Panc1 (cell line): Measurements from ENCODE around the gene MXRA8. TPM values are rescaled to one million over a fixed set of nuclear protein-coding genes. Genes with fewer than 3 reads are reported as not detected.

Experiments used
- ATAC-seq: fragments of 200-7000 bp; cut with Tn5 transposase; 2 replicates; pipeline ENCODE4 v1.9.1; 2020; ENCODE audit warnings: mild to moderate bottlenecking, moderate library complexity
- BruUV-seq: library from RNA; stranded (reverse); fragments of 400-500 nt; replicated peaks from 2 replicates; lab custom pipeline; 2021; lab: Mats Ljungman, UMichigan
- CTCF ChIA-PET: fragments of 300-600 bp; sonication (Branson Sonifier 250); formaldehyde crosslinking; loops from one replicate; lab custom pipeline; 2022; ENCODE audit warnings: antibody characterized with exemption; lab: Charles Lee
- POLR2A ChIA-PET: fragments of 300-600 bp; sonication (Branson Sonifier 250); formaldehyde crosslinking; loops from one replicate; lab custom pipeline; 2022; ENCODE audit warnings: antibody characterized with exemption; lab: Charles Lee
- DNase-seq: peaks from one replicate; pipeline ENCODE4 v3.0.0-alpha.2; 2010; ENCODE audit warnings: low read depth, low spot score
- H3K27ac ChIP-seq: 2 replicates; pipeline ENCODE4 v1.5.1; 2011; ENCODE audit warnings: mild to moderate bottlenecking, low read length, inconsistent platforms
- H3K27me3 ChIP-seq: fragments of 200-500 bp; sonication (Bioruptor generic); 2 replicates; pipeline ENCODE4 v1.6.0; 2014; ENCODE audit warnings: low read length, inconsistent platforms; ENCODE audit not compliant: control insufficient read depth, insufficient read depth
- H3K36me3 ChIP-seq: fragments of 200-500 bp; sonication (Bioruptor generic); 2 replicates; pipeline ENCODE4 v1.5.1; 2014; ENCODE audit warnings: inconsistent platforms, mild to moderate bottlenecking, low read length, moderate library complexity; ENCODE audit not compliant: control insufficient read depth, insufficient read depth
- H3K4me1 ChIP-seq: 2 replicates; pipeline ENCODE4 v1.5.1; 2011; ENCODE audit warnings: inconsistent platforms, mild to moderate bottlenecking, low read length, moderate library complexity; ENCODE audit not compliant: control insufficient read depth, insufficient read depth
- H3K4me3 ChIP-seq, 2 experiments: 2 replicates each; pipeline ENCODE4 v1.5.1; 2011 to 2012; ENCODE audit warnings: low read depth in 2 of 2, low read length in 2 of 2, mild to moderate bottlenecking in 2 of 2, inconsistent platforms in 1 of 2, moderate library complexity in 1 of 2
- H3K9me3 ChIP-seq: fragments of 200-500 bp; sonication (Bioruptor generic); 2 replicates; pipeline ENCODE4 v1.5.1; 2014; ENCODE audit warnings: low read depth, mild to moderate bottlenecking, inconsistent platforms, low read length, moderate library complexity; ENCODE audit not compliant: control insufficient read depth, insufficient read depth
- POLR2AphosphoS5 ChIP-seq: IDR thresholded peaks from 2 replicates; pipeline ENCODE4 v1.6.1; 2012; ENCODE audit warnings: mild to moderate bottlenecking, low read depth, low read length, moderate library complexity
- SIN3A ChIP-seq: IDR thresholded peaks from 2 replicates; pipeline ENCODE4 v1.6.1; 2012; ENCODE audit warnings: low read depth, mild to moderate bottlenecking, low read length, moderate library complexity, borderline replicate concordance; ENCODE audit not compliant: insufficient read depth
- TCF7L2 ChIP-seq: IDR thresholded peaks from 2 replicates; pipeline ENCODE4 v1.6.1; 2011; ENCODE audit warnings: mild to moderate bottlenecking, low read depth, low read length, inconsistent platforms
- in situ Hi-C: cut with HindIII; loops from 2 replicates; pipeline ENCODE4 v1.10.0; 2016; ENCODE audit warnings: low sequenced_read_pairs, low pct_unique_long_range_greater_than_20kb
- intact Hi-C: fragments of 100-400 bp; cut with micrococcal nuclease; formaldehyde crosslinking; loops from one replicate; pipeline ENCODE4 v1.10.0; 2022; ENCODE audit not compliant: unreplicated experiment
- total RNA-seq: library from RNA; stranded (reverse); gene quantifications from one replicate; pipeline ENCODE4 v1.2.1, GENCODE V29; 2021; ENCODE audit not compliant: unreplicated experiment
- TF ChIP-seq, protein P1 (sequence below): fragments of 450-650 bp; IDR thresholded peaks from 2 replicates; pipeline ENCODE4 v1.5.1; 2017; ENCODE audit warnings: mild to moderate bottlenecking
- TF ChIP-seq, protein P2 (sequence below), 2 experiments: IDR thresholded peaks; 2 replicates each; pipeline ENCODE4 v1.6.1; 2011 to 2012; ENCODE audit warnings: low read depth in 2 of 2, control low read depth in 1 of 2, low read length in 1 of 2, mild to moderate bottlenecking in 1 of 2, moderate library complexity in 1 of 2; ENCODE audit not compliant: insufficient read depth in 1 of 2

MXRA8 gene
- total RNA-seq, 1 experiment from 2014 or later: 96.0 TPM

DNA sequence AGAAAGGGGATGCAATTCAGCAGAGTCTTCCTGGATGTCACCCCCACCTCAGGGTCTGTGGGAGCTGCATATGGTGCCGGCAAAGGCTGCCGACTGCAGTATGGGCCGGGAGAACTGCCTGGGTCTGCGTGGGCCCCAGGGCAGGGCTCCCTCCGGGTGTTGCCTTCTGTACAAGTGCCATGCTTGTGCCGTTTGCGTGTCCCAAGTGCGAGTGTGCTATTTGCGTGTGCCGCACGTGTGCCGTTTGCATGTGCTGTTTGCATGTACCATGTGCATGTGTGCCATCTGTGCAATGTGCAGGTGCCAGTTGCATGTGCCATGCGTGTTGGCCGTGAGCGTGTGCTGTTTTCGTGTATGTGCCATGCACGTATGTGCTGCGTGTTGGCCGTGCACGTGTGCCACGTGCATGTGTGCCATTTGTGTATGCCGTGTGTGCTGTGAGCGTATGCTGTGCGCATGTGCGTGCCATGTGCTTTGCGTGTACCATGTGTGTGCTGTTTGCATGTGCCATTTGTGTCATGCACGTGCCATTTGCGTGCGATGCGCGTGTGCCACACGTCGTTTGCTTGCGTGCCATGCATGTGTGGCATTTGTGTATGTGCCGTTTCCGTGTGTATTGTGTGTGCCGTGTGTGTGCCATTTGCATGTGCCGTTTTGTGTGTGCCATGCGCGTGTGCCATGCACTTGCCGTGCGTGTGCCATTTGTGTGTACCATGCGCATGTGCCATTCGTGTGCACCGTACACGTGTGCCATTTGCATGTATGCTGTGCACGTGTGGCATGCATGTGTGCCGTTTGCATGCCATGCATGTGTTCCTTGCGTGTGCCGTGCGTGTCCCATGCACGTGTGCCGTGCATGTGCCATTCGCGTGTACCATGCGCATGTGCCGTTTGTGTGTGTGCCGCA is 28.8 kb downstream of the MXRA8 start:
- ChIA-PET CTCF (no interaction called here), POLR2A (no interaction called here)
- no peaks in the 10 kb centered on the region for H3K27me3 ChIP-seq
- H3K4me3 ChIP-seq: no peak overlapping the region
- intact Hi-C loops: no loop called here
- H3K4me1 ChIP-seq: peaks cover 10% of the 10 kb centered on the region; the same call in 1 of the 2 replicates
- ATAC-seq (no peak), DNase-seq (no peak)
- H3K27ac ChIP-seq: no peak overlapping the region
- in situ Hi-C loops: no loop called here
- TF ChIP-seq SIN3A (no peak), POLR2AphosphoS5 (peak; percentile 54; the same call in 1 of the 2 replicates), TCF7L2 (no peak)
- TF ChIP-seq, protein P1, sequence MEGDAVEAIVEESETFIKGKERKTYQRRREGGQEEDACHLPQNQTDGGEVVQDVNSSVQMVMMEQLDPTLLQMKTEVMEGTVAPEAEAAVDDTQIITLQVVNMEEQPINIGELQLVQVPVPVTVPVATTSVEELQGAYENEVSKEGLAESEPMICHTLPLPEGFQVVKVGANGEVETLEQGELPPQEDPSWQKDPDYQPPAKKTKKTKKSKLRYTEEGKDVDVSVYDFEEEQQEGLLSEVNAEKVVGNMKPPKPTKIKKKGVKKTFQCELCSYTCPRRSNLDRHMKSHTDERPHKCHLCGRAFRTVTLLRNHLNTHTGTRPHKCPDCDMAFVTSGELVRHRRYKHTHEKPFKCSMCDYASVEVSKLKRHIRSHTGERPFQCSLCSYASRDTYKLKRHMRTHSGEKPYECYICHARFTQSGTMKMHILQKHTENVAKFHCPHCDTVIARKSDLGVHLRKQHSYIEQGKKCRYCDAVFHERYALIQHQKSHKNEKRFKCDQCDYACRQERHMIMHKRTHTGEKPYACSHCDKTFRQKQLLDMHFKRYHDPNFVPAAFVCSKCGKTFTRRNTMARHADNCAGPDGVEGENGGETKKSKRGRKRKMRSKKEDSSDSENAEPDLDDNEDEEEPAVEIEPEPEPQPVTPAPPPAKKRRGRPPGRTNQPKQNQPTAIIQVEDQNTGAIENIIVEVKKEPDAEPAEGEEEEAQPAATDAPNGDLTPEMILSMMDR: no peak
- TF ChIP-seq, protein P2, sequence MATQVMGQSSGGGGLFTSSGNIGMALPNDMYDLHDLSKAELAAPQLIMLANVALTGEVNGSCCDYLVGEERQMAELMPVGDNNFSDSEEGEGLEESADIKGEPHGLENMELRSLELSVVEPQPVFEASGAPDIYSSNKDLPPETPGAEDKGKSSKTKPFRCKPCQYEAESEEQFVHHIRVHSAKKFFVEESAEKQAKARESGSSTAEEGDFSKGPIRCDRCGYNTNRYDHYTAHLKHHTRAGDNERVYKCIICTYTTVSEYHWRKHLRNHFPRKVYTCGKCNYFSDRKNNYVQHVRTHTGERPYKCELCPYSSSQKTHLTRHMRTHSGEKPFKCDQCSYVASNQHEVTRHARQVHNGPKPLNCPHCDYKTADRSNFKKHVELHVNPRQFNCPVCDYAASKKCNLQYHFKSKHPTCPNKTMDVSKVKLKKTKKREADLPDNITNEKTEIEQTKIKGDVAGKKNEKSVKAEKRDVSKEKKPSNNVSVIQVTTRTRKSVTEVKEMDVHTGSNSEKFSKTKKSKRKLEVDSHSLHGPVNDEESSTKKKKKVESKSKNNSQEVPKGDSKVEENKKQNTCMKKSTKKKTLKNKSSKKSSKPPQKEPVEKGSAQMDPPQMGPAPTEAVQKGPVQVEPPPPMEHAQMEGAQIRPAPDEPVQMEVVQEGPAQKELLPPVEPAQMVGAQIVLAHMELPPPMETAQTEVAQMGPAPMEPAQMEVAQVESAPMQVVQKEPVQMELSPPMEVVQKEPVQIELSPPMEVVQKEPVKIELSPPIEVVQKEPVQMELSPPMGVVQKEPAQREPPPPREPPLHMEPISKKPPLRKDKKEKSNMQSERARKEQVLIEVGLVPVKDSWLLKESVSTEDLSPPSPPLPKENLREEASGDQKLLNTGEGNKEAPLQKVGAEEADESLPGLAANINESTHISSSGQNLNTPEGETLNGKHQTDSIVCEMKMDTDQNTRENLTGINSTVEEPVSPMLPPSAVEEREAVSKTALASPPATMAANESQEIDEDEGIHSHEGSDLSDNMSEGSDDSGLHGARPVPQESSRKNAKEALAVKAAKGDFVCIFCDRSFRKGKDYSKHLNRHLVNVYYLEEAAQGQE (IDR thresholded peaks at IDR 0.05; ENCODE audit: insufficient read depth in 1 of 2, low read depth in 2 of 2, low read length in 1 of 2): 0 out of 4 replicates have a peak, but pooled peaks of 1 of the 2 experiments have one; percentile 8
- no peaks in the 10 kb centered on the region for H3K9me3 ChIP-seq
- H3K36me3 ChIP-seq: no peaks in the 10 kb centered on the region; the same call in 1 of the 2 replicates
- no TSS peak for BruUV-seq

DNA sequence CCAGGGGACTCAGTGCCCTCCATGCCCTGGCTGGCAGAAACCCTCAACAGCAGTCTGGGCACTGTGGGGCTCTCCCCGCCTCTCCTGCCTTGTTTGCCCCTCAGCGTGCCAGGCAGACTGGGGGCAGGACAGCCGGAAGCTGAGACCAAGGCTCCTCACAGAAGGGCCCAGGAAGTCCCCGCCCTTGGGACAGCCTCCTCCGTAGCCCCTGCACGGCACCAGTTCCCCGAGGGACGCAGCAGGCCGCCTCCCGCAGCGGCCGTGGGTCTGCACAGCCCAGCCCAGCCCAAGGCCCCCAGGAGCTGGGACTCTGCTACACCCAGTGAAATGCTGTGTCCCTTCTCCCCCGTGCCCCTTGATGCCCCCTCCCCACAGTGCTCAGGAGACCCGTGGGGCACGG is 30.1 kb downstream of the MXRA8 start:
- H3K27me3 ChIP-seq: no peaks in the 10 kb centered on the region
- no TSS peak for BruUV-seq
- POLR2A ChIA-PET: no interaction called here
- in situ Hi-C loops (no loop called here), intact Hi-C loops (no loop called here)
- TF ChIP-seq, protein P1: no peak
- TF ChIP-seq SIN3A (no peak), TCF7L2 (no peak), POLR2AphosphoS5 (no peak)
- TF ChIP-seq, protein P2 (IDR thresholded peaks at IDR 0.05; ENCODE audit: insufficient read depth in 1 of 2, low read depth in 2 of 2, low read length in 1 of 2): no peak
- H3K36me3 ChIP-seq: no peaks in the 10 kb centered on the region; the same call in 1 of the 2 replicates
- no peak for ATAC-seq
- no peak overlapping the region for H3K4me3 ChIP-seq
- H3K4me1 ChIP-seq: peaks cover 10% of the 10 kb centered on the region; the same call in 1 of the 2 replicates
- no peak overlapping the region for H3K27ac ChIP-seq
- CTCF ChIA-PET: no interaction called here
- H3K9me3 ChIP-seq: no peaks in the 10 kb centered on the region
- DNase-seq: no peak
